ENCODE results near the gene CYB561D2.

- no peak for TF ChIP-seq SUZ12 (IDR thresholded peaks at IDR 0.05)
- TF ChIP-seq LEF1 (IDR thresholded peaks at IDR 0.05; ENCODE audit: borderline replicate concordance): no peak
- TF ChIP-seq FOXA1 (IDR thresholded peaks at IDR 0.05): no peak
- TF ChIP-seq FOXK2 (IDR thresholded peaks at IDR 0.05): no peak
- TF ChIP-seq SP1 (IDR thresholded peaks at IDR 0.05): no peak
- TF ChIP-seq BHLHE40 (IDR thresholded peaks at IDR 0.05; ENCODE audit: borderline replicate concordance): no peak
- TF ChIP-seq, protein P1, sequence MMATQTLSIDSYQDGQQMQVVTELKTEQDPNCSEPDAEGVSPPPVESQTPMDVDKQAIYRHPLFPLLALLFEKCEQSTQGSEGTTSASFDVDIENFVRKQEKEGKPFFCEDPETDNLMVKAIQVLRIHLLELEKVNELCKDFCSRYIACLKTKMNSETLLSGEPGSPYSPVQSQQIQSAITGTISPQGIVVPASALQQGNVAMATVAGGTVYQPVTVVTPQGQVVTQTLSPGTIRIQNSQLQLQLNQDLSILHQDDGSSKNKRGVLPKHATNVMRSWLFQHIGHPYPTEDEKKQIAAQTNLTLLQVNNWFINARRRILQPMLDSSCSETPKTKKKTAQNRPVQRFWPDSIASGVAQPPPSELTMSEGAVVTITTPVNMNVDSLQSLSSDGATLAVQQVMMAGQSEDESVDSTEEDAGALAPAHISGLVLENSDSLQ (IDR thresholded peaks at IDR 0.05): no peak
- no peak for TF ChIP-seq TARDBP (IDR thresholded peaks at IDR 0.05)
- TF ChIP-seq NFRKB (IDR thresholded peaks at IDR 0.05): no peak
- TF ChIP-seq FOXM1 (IDR thresholded peaks at IDR 0.05; ENCODE audit: borderline replicate concordance): no peak
- no peak for TF ChIP-seq ARNT (IDR thresholded peaks at IDR 0.05)
- no peak for TF ChIP-seq L3MBTL2 (conservative IDR thresholded peaks at IDR 0.05)
Observed at GRCh38 chr3:50323614-50324199, 27.0 kb upstream of the CYB561D2 start.

Measured in HEK293T (cell line).